ENCODE data around the gene MYH4. TPM values are rescaled to one million over a fixed set of nuclear protein-coding genes. Genes with fewer than 3 reads are reported as not detected.
A peak's percentile ranks its signal among the peaks of the same experiment; 100 is the strongest.

Gene MYH4
- total RNA-seq (2014; rRNA removed; shearing (Covaris generic)), result not detected in 2 replicates

DNA sequence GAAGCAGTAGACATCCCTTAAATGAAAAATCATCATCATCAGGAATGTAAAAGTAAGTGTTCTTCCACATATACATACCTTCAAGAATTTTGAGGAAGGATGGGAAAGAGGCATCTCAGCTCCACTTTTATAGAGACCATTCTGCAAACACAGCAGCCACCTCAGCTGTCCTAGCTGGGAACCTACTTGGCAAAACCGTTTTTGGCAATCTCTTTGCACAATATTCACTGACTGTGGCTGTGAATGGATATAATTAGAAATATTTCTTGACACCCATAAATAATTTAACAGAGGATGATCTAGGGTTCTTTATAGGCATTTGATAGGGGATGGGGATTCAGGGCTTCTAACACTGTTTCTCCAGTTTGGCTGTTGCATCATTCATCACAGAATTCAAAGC lies at the start of gene MYH4:
Gene MYH4 (minus strand): TSS at position 101 of the 400 bp plus-strand sequence. CDS start 2,814 bp downstream, outside the sequence.
- Histone ChIP-seq H3K36me3 (replicated peaks; ENCODE audit: control insufficient read depth, insufficient read depth, low read length) (no peaks in the 10 kb centered on the region), H3K27me3 (ENCODE audit: control insufficient read depth, insufficient read depth, low read length) (no peaks in the 10 kb centered on the region), H3K4me3 (ENCODE audit: insufficient read depth, low read depth, low read length) (no peak within 1 kb of the TSS)
- DNase-seq, result no peak

DNA sequence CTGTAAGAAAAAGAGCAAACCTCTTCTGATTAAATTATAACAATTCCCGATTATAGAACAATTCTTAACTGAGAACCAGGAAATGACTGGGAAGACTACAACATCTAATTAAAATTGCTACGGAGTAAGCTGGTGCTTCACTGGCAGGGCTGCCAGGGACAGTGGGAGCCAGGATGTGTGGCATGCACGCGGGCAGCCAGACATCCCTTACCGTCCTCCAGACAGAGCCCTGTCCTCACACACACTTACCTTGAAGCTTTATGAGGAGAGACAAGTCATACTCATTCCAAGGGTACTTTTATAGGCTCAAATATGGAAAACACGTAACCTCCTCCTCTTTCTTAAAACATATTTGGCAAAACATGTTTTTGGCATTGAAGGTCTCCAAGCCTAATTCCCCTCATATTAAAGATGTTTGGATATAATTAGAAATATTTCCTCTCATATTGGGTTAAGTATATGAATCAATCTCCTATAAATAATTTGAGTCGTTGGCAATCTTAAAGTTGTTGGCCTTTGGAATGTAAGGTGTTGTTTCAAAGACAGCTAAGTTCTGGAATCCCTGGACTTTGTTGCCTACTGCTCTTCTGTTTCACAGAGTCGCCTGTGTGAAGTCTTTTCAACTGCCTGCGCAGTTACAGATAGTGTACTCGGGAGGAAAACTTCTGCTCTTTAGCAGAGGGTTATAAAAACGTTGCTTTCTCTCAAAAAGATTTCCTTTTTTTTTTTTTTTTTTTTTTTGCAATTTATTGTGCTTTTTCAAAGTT lies 49.1 kb upstream of the MYH4 start, which contains the start of gene MYH1:
Gene MYH1 (minus strand): TSS at position 272 of the 767 bp plus-strand sequence. CDS start 1,900 bp downstream, outside the sequence.
- Histone ChIP-seq H3K4me3 (ENCODE audit: insufficient read depth, low read depth, low read length) (no peak within 1 kb of the TSS), H3K27me3 (ENCODE audit: control insufficient read depth, insufficient read depth, low read length) (no peaks in the 10 kb centered on the region), H3K36me3 (replicated peaks; ENCODE audit: control insufficient read depth, insufficient read depth, low read length) (no peaks in the 10 kb centered on the region)
- no peak for DNase-seq

DNA sequence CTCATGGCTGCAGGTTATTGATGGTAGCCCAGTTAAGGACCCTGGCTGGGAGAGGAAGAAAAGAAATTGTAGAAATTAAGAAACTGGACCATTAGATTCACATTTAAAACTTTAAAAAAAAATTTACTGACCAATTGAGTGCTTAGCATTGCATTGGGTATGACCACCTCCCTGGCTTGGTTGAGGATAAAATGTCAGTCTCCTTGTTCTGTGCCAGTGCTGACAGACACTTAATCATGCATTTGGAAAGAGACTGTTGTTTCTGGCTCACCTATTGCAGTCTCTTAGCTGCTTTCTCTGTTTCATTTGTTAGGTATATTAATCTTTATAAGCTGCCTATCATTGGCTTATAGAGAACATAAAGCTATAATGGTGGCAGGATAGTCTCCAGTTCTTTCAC lies 47.3 kb upstream of the MYH4 start:
- Histone ChIP-seq H3K36me3 (replicated peaks; ENCODE audit: control insufficient read depth, insufficient read depth, low read length) (no peaks in the 10 kb centered on the region), H3K27me3 (ENCODE audit: control insufficient read depth, insufficient read depth, low read length) (no peaks in the 10 kb centered on the region), H3K4me3 (ENCODE audit: insufficient read depth, low read depth, low read length) (no peak overlapping the region)
- no peak for DNase-seq

DNA sequence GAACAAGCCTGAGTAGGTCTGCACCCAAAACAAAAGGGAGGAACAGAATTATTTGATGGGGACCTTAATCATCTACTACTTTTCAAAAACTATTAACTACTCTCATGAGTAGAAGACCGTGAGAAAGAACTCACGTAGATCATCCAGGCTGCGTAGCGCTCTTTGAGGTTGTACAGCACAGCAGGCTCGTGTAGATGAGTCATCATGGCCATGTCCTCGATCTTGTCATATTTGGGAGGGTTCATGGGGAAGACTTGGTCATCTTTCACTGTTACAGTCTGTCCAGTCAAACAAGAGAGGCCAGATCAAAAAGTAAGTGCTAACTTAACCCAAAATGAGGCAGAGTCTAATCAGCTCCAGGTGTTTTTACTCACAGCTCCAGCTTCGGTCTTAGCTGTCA lies 46.7 kb upstream of the MYH4 start:
- Histone ChIP-seq H3K4me3 (ENCODE audit: insufficient read depth, low read depth, low read length) (no peak overlapping the region), H3K27me3 (ENCODE audit: control insufficient read depth, insufficient read depth, low read length) (no peaks in the 10 kb centered on the region), H3K36me3 (replicated peaks; ENCODE audit: control insufficient read depth, insufficient read depth, low read length) (no peaks in the 10 kb centered on the region)
- no peak for DNase-seq

DNA sequence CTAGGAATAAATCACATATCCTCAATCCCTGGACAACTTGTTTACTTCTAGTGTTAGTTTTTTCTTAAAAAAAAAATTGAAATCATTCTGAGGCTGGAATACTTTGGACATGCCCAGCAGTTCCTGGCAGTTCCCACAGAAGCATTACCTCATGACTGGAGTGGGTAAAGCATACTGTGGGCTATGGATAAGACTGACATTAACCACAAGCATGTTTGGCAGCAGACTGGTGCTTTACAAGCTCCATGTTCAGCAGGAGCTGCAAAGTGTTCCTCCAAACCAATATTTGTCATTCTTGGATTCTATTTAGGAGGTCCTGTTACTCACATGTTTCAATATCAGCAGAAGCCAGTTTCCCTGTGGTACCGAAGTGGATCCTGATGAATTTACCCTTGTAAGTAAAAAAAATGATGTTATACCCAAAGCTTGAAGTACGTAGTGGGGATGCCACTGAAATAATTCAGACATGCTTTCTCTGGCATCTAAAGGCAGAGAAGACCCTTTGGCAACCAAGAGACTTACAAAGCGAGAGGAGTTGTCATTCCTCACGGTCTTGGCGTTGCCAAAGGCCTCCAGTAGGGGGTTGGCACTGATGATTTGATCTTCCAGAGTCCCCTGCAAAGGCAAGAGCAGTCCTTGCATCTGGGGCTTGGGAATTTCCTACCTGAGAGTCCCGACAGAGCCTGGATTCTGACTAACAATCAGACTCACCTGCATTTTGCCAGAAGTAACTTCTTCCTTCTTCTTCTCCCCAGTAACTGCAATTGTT lies 44.1 kb upstream of the MYH4 start:
- DNase-seq, result no peak
- Histone ChIP-seq H3K4me3 (ENCODE audit: insufficient read depth, low read depth, low read length) (no peak overlapping the region), H3K36me3 (replicated peaks; ENCODE audit: control insufficient read depth, insufficient read depth, low read length) (no peaks in the 10 kb centered on the region), H3K27me3 (ENCODE audit: control insufficient read depth, insufficient read depth, low read length) (no peaks in the 10 kb centered on the region)

DNA sequence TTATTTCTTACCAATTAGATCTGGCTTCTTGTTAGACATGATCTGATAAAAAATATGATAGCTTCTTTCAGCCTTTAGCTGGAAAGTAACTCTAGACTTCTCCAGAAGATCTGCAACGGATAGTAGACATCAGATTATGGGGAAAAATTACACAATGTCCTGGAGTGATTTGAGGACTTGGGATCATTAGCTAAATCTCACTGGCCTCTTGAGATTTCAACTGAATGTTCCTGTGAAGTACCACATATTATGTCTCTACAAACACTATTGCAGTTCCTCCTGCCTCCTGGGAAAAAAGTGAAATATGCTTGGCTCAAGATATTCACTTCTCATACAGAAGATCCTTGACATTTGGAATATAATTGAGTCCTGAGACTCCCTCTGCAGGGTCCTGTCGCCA lies 43.5 kb upstream of the MYH4 start:
- DNase-seq, result no peak
- no peak overlapping the region for H3K4me3 ChIP-seq (ENCODE audit: insufficient read depth, low read depth, low read length)
- H3K36me3 ChIP-seq (replicated peaks; ENCODE audit: control insufficient read depth, insufficient read depth, low read length), result no peaks in the 10 kb centered on the region
- no peaks in the 10 kb centered on the region for H3K27me3 ChIP-seq (ENCODE audit: control insufficient read depth, insufficient read depth, low read length)

DNA sequence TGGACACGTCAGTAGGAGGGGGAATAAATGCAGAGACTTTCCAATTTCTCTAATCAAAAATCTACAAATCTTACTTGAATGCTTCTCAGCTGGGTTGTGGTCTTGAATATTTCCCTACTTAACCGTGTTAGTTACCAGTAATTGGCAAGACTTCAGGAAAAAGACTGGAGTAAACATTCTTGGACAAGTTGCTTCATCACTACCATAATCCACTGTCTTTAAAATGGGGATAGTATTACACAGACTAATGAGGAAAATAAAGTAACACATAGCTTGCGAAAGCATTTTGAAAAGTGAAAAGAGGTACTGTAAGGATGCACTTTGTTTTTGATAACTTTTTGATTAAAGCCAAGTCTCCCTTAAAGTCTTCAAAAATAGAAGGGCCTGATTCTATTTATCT lies 30.6 kb upstream of the MYH4 start:
- no peaks in the 10 kb centered on the region for H3K27me3 ChIP-seq (ENCODE audit: control insufficient read depth, insufficient read depth, low read length)
- no peak overlapping the region for H3K4me3 ChIP-seq (ENCODE audit: insufficient read depth, low read depth, low read length)
- DNase-seq, result no peak
- H3K36me3 ChIP-seq (replicated peaks; ENCODE audit: control insufficient read depth, insufficient read depth, low read length), result no peaks in the 10 kb centered on the region

DNA sequence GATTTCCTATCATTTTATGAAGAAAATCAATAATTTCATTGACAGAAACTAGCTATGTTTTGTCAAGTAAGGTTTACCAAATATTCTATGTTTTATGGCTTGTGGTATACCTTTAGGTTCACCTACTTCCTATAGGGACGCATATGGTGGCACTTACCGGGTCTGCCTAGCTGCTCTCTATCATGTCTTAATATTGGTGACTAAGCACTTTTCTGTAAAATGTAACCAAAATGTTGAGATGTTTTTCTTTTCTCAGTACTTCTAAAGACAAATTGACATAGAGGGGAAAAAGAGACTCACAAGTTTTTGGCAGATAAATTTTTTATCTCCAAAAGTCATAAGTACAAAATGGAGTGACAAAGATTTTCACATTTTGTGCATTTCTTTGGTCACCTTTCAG lies 22.6 kb upstream of the MYH4 start:
- H3K4me3 ChIP-seq (ENCODE audit: insufficient read depth, low read depth, low read length), result no peak overlapping the region
- no peaks in the 10 kb centered on the region for H3K27me3 ChIP-seq (ENCODE audit: control insufficient read depth, insufficient read depth, low read length)
- no peaks in the 10 kb centered on the region for H3K36me3 ChIP-seq (replicated peaks; ENCODE audit: control insufficient read depth, insufficient read depth, low read length)
- DNase-seq, result no peak

DNA sequence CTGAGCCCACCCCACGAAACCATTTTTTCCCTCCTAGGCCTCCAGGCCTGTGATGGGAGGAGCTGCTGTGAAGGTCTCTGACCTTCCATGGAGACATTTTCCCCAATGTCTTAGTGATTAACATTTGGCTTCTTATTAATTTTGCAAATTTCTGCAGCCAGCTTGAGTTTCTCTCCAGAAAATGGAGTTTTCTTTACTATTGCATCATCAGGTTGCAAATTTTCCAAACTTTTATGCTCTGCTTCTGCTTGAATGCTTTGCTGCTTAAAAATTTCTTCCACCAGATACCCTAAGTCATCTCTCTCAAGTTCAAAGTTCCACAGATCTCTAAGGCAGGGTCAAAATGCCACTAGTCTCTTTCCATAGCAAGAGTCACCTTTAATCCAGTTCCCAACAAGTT lies 12.9 kb upstream of the MYH4 start:
- no peaks in the 10 kb centered on the region for H3K27me3 ChIP-seq (ENCODE audit: control insufficient read depth, insufficient read depth, low read length)
- DNase-seq, result no peak
- H3K4me3 ChIP-seq (ENCODE audit: insufficient read depth, low read depth, low read length), result no peak overlapping the region
- H3K36me3 ChIP-seq (replicated peaks; ENCODE audit: control insufficient read depth, insufficient read depth, low read length), result no peaks in the 10 kb centered on the region

DNA sequence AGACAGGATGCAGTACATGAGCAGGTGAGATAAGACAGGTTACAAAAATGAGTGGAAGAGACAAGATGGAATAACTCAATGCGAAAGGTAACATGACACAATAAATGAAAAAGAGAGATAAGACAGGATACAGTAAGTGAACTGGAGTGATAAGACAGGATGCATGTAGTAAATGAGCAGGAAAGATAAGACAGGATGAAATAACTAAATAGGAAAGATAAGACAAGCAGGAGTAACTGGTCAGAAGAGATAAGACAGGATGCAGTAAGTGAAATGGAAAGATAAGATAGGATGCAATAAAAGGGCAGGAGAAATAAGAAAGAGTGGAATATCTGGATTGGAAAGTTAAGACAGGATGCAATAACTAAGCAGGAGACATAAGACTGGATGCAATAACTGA lies 8.3 kb upstream of the MYH4 start:
- DNase-seq, result no peak
- Histone ChIP-seq H3K4me3 (ENCODE audit: insufficient read depth, low read depth, low read length) (no peak overlapping the region), H3K27me3 (ENCODE audit: control insufficient read depth, insufficient read depth, low read length) (no peaks in the 10 kb centered on the region), H3K36me3 (replicated peaks; ENCODE audit: control insufficient read depth, insufficient read depth, low read length) (no peaks in the 10 kb centered on the region)

DNA sequence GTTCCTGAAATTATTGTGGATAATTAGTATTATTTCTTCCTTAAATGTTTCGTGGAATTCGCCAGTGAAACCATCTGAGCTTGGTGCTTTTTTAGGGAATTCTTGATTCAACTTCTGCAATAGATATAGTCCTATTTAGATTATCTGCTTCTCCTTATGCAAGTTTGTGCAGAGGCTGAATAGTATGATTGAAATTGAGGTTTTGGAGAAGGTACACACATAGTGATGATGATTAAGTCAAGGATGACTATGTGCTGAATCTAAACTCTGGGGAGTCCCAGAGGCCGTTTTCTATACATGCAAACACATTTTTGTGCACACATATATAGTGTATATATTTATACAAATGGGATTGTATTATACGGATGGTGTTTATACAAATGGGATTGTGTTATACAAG lies 5.2 kb upstream of the MYH4 start:
- Histone ChIP-seq H3K36me3 (replicated peaks; ENCODE audit: control insufficient read depth, insufficient read depth, low read length) (no peaks in the 10 kb centered on the region), H3K4me3 (ENCODE audit: insufficient read depth, low read depth, low read length) (no peak overlapping the region), H3K27me3 (ENCODE audit: control insufficient read depth, insufficient read depth, low read length) (no peaks in the 10 kb centered on the region)
- DNase-seq, result no peak

DNA sequence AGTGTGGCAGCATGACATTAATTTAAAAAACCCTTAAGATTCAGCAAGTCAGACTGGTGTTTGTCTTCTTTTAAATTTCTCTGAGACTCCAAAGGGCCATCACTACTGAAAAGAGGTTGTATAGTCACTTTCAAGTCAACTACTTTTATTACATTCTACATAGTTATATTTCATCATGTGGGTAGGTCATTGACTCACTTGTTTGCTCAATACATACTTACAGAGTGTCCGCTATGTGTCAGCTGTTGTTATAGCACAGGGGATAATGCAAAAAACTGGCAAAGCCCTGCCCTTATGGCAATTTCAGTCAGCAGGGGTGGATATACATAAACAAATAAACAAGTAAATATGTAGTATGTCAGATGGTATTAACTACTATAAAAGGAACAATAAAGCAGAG lies 2.5 kb upstream of the MYH4 start:
- no peak overlapping the region for H3K4me3 ChIP-seq (ENCODE audit: insufficient read depth, low read depth, low read length)
- H3K36me3 ChIP-seq (replicated peaks; ENCODE audit: control insufficient read depth, insufficient read depth, low read length), result no peaks in the 10 kb centered on the region
- H3K27me3 ChIP-seq (ENCODE audit: control insufficient read depth, insufficient read depth, low read length), result no peaks in the 10 kb centered on the region
- no peak for DNase-seq

DNA sequence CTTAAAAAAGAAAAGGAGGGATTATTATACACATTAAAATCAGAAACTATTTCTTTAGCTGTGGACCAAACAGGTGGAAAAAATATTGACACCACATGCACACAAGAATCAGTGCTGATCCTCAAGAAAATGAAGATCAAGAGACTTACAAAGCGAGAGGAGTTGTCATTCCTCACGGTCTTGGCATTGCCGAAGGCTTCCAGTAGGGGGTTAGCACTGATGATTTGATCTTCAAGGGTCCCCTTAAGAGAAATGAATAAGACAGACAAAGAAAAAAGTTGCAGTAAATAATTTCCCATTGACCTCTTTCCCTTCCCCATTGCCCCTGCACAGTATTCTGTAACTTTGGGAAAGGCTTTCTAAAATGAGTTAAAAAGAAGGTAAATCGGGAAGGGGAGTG lies 6.0 kb downstream of the MYH4 start:
- H3K36me3 ChIP-seq (replicated peaks; ENCODE audit: control insufficient read depth, insufficient read depth, low read length), result no peaks in the 10 kb centered on the region
- no peaks in the 10 kb centered on the region for H3K27me3 ChIP-seq (ENCODE audit: control insufficient read depth, insufficient read depth, low read length)
- no peak overlapping the region for H3K4me3 ChIP-seq (ENCODE audit: insufficient read depth, low read depth, low read length)
- peak; percentile 30 for DNase-seq

DNA sequence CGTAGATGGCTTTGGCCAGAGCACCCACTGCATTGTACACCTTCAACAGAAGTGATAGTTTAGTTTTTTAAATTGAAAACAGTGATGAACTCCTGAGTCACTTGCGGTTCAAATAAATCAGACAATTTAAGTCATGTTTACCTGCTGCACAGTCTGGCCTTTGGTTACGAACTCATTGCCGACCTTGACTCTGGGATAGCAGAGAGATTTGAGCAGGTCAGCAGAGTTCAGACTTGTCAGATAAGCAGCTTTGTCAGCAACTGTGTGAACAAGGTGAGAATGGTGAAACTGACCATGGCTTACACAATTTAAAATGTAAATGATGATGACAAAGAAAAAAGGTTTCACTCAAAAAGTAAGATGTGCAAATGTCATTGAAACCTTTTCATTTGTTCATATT lies 9.3 kb downstream of the MYH4 start:
- no peaks in the 10 kb centered on the region for H3K36me3 ChIP-seq (replicated peaks; ENCODE audit: control insufficient read depth, insufficient read depth, low read length)
- no peaks in the 10 kb centered on the region for H3K27me3 ChIP-seq (ENCODE audit: control insufficient read depth, insufficient read depth, low read length)
- no peak for DNase-seq
- H3K4me3 ChIP-seq (ENCODE audit: insufficient read depth, low read depth, low read length), result no peak overlapping the region

DNA sequence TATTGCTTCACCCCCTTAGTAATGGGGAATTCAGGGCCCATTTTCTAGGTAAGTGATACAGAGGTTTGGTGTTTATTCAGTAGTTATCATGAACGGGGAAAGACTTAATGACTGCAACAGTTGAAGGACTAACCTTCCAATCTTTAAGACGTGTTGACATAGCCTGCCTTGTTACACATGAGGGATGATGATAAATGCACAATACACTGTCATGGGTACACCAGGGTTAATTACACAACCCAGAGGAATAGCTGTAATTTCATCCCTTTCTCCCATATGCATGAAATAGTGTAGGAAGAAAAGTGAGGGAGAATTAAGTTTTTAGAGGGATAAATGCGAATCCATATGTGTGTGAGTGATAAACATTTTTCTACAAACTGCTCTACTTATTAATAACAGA lies 10.7 kb downstream of the MYH4 start:
- no peak overlapping the region for H3K4me3 ChIP-seq (ENCODE audit: insufficient read depth, low read depth, low read length)
- no peaks in the 10 kb centered on the region for H3K27me3 ChIP-seq (ENCODE audit: control insufficient read depth, insufficient read depth, low read length)
- DNase-seq, result no peak
- H3K36me3 ChIP-seq (replicated peaks; ENCODE audit: control insufficient read depth, insufficient read depth, low read length), result no peaks in the 10 kb centered on the region
